ENCODE data around the gene NDE1. TPM values are rescaled to one million over a fixed set of nuclear protein-coding genes. Genes with fewer than 3 reads are reported as not detected.

The NDE1 gene
- total RNA-seq, 4 donors from 2014 or later, result 22.4 to 40.6 (median 31.4) TPM

- Histone ChIP-seq H3K27ac (no peak overlapping the region), H3K4me3 (no peak overlapping the region), H3K9me3 (no peaks in the 10 kb centered on the region), H3K36me3 (peaks cover 4 to 100% (median 26%) of the 10 kb centered on the region in 3 donors), H3K27me3 (no peaks in the 10 kb centered on the region), H3K4me1 (peaks cover 0 to 27% (median 4%) of the 10 kb centered on the region in 3 donors)
- TF ChIP-seq POLR2A (IDR thresholded peaks at IDR 0.05), result no peak
- TF ChIP-seq, protein P1, sequence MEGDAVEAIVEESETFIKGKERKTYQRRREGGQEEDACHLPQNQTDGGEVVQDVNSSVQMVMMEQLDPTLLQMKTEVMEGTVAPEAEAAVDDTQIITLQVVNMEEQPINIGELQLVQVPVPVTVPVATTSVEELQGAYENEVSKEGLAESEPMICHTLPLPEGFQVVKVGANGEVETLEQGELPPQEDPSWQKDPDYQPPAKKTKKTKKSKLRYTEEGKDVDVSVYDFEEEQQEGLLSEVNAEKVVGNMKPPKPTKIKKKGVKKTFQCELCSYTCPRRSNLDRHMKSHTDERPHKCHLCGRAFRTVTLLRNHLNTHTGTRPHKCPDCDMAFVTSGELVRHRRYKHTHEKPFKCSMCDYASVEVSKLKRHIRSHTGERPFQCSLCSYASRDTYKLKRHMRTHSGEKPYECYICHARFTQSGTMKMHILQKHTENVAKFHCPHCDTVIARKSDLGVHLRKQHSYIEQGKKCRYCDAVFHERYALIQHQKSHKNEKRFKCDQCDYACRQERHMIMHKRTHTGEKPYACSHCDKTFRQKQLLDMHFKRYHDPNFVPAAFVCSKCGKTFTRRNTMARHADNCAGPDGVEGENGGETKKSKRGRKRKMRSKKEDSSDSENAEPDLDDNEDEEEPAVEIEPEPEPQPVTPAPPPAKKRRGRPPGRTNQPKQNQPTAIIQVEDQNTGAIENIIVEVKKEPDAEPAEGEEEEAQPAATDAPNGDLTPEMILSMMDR (IDR thresholded peaks at IDR 0.05), result no peak
- 82% methylated on average over 19 of the region's 19 CpGs for WGBS, 2 donors
- intact Hi-C loops (cut with DNase I), result no loop called here
- no peak for DNase-seq
Observed at GRCh38 chr16:15608398-15609285, 41.4 kb upstream of the NDE1 start.

DNA sequence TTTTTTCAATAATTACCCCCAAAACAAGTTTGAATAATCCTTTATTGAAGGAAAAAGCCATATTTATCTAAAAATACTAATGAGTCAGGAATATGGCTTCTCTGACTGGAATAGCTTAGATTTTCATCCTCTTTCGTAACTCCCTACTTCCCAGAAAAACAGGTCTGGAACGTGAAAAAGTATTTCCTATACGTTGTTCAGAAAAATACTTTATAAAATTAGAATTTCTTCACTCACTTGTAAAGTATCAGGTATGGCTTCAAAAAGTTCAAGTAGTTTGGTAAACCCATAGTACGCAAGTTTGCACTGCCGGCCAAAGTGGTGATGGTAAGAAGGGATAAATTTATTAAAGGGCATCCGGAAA lies 40.8 kb upstream of the NDE1 start:
- H3K27ac ChIP-seq, result no peak overlapping the region
- DNase-seq, result no peak
- TF ChIP-seq, protein P1 (IDR thresholded peaks at IDR 0.05), result no peak
- no peak for TF ChIP-seq POLR2A (IDR thresholded peaks at IDR 0.05)
- H3K27me3 ChIP-seq, result no peaks in the 10 kb centered on the region
- H3K36me3 ChIP-seq, result peaks cover 4 to 100% (median 20%) of the 10 kb centered on the region in 3 donors
- intact Hi-C loops (cut with DNase I), result no loop called here
- WGBS, 2 donors, result 85 to 87% methylated on average over 6 of the region's 6 CpGs
- H3K9me3 ChIP-seq, result no peaks in the 10 kb centered on the region
- no peak overlapping the region for H3K4me3 ChIP-seq
- peaks cover 0 to 27% (median 4%) of the 10 kb centered on the region in 3 donors for H3K4me1 ChIP-seq

DNA sequence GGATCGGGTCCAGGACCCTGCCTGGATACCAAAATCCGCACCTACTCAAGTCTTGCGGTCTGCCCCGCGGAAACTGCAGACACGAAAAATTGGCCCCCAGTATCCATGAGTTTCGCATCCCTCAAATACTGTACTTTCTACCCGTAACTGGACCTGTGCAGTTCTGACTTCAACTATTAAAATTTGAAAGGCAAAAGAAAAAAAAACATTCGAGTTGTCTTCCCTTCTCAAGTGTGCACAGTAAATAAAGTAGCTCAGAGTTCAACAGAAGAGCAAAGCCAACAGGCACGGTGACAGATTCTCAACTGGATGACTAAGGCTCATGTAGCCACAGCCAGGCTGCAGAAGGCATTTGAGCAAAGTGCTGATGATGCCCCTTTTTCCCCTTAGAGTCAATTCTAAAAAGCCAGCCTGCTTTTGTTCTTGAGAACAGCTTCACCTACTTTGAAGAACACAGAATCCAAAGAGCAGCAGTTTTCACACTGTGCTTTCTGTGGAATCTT lies 39.6 kb upstream of the NDE1 start:
- no peak overlapping the region for H3K27ac ChIP-seq
- peaks cover 4 to 100% (median 26%) of the 10 kb centered on the region in 3 donors for H3K36me3 ChIP-seq
- 84 to 93% methylated on average over 8 to 10 of the region's 10 CpGs for WGBS, 2 donors
- H3K4me3 ChIP-seq, result no peak overlapping the region
- H3K9me3 ChIP-seq, result no peaks in the 10 kb centered on the region
- no peak for DNase-seq
- no peak for TF ChIP-seq POLR2A (IDR thresholded peaks at IDR 0.05)
- TF ChIP-seq, protein P1 (IDR thresholded peaks at IDR 0.05), result no peak
- no peaks in the 10 kb centered on the region for H3K27me3 ChIP-seq
- peaks cover 0 to 21% (median 0%) of the 10 kb centered on the region in 3 donors for H3K4me1 ChIP-seq
- intact Hi-C loops (cut with DNase I), result loop anchor here (10.0 kb wide), 1 partner anchor 64 kb away; no protein-coding TSS in a partner anchor

DNA sequence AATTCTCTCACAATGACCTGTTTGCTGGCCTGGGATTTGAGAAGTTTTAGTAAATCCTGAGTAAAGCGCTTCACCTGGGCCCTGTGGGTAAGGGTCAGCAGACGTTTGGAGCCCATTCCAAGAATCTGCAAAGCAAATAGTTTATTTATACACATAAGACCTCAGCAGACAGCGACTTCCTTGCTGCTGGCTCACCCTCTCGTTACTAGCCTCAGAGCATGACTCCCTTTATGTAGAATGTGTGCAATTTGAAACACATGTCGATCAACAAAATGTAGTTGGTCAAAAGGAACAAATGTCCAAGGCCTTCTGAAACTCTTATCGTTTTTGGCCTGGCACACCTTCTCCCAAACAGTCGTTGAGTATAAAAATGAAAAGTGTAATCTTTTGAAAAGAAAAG lies 38.4 kb upstream of the NDE1 start:
- no peak for TF ChIP-seq POLR2A (IDR thresholded peaks at IDR 0.05)
- TF ChIP-seq, protein P1 (IDR thresholded peaks at IDR 0.05), result no peak
- Histone ChIP-seq H3K9me3 (no peaks in the 10 kb centered on the region), H3K4me1 (peaks cover 0 to 15% (median 0%) of the 10 kb centered on the region in 3 donors), H3K4me3 (no peak overlapping the region), H3K27me3 (no peaks in the 10 kb centered on the region), H3K36me3 (peaks cover 4 to 100% (median 38%) of the 10 kb centered on the region in 3 donors), H3K27ac (no peak overlapping the region)
- WGBS, 2 donors, result 76 to 82% methylated on average over 7 of the region's 7 CpGs
- no peak for DNase-seq
- intact Hi-C loops (cut with DNase I), result loop anchor here (10.0 kb wide), 1 partner anchor 63 kb away; no protein-coding TSS in a partner anchor

GRCh38 chr16:15613676-15614075 lies 36.4 kb upstream of the NDE1 start:
- TF ChIP-seq, protein P1 (IDR thresholded peaks at IDR 0.05), result no peak
- no peak for TF ChIP-seq POLR2A (IDR thresholded peaks at IDR 0.05)
- no peaks in the 10 kb centered on the region for H3K27me3 ChIP-seq
- H3K9me3 ChIP-seq, result no peaks in the 10 kb centered on the region
- WGBS, 2 donors, result 68% methylated on average over 4 of the region's 4 CpGs
- no peak for DNase-seq
- H3K27ac ChIP-seq, result no peak overlapping the region
- H3K36me3 ChIP-seq, result peaks cover 4 to 100% (median 54%) of the 10 kb centered on the region in 3 donors
- no peak overlapping the region for H3K4me3 ChIP-seq
- intact Hi-C loops (cut with DNase I), result loop anchor here (10.0 kb wide), 1 partner anchor 61 kb away; no protein-coding TSS in a partner anchor
- no peaks in the 10 kb centered on the region for H3K4me1 ChIP-seq
